NCI-H2227 (cell line): ENCODE results near the gene ABLIM2.

Experiments
- DNase-seq: peaks from one replicate; lab custom pipeline; 2025; ENCODE audit not compliant: unreplicated experiment; lab: John Stamatoyannopoulos, UW

The ABLIM2 gene

GRCh38 chr4:8105306-8106100 is 53.1 kb downstream of the ABLIM2 start:
- peak; percentile 15 for DNase-seq

DNA sequence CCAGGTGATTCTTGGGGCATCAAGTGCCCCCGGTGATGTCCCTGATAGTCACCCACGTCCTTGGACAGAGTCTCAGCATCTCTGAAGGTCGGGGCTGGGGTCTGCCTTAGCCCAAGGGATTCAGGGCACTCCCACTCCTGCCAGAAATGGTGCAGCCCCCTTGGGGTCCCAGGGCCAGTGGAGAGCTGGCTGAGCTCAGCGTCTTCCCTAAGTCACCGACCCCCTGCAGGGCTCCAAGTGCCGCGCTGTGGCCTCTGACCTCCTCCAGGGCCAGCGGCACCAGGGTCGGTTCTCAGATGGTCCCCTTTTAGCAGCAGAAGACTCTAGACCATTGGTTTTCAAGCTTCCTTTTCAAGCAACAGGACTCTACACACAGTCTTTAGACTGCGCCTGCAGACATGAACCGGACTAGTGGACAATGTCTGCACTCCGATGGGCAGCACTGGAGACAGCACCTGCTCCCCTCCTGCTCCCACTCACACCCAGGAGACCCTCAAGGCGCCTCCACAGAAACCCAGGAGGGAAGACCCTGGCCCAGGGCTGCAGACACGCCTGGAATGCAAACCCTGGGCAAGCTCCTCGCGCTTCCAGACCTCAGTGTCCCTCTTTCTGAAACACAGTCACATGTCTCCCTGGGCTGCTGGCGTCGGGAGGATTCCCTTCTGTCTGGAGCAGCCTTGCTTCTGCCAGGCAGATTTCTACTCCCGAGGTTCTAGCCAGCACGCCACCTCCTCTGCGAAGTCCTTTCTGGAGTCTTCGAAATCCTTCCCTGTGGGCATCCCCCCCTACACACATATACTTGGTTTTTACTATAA is 53.9 kb downstream of the ABLIM2 start:
- DNase-seq: no peak

DNA sequence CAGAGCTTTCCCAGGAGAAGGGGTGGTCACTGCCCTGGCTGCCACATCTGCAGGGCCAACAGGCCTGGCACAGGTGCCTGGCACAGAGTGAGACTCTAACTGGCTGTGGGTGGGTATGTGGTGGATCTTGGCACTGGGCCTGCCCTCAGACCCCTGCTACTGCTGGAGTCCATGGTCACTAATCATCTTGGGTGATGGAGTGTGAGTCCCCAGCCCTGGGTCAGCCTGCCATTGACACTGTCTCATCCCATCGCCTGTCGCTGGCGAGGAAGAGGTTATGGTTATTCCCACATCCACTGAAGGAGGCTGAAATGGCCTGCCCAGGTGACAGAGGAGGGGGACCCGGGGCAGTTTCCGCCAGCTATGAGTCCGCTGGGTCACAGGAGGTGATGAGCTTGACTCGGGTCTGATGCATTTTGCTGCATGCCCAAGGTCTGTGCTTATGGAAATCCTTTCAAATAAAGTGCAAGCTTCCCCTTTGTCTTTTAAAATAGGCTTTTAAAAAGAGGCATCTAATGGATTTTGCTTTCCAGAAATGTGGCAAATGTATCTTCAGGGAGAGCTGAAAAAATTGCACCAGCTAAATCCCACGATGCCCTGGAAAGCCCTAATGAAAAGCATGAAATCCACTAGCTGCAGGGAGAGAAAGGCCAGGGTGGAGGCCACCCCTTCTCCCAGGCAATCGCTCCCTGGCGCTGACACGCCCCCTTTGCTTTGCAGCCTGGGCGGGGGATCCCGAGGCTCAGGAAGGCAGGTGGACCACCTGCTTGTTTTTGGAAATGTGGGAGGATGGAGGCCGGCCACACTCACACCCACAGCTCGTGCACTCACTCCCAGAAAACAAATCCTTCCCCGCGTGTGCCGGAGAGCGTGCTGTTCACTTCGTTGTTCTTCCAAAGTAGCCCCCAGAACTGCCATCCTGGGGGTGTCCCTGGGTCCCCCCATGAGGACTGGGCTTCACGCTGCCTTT is 54.9 kb downstream of the ABLIM2 start:
- DNase-seq: no peak

DNA sequence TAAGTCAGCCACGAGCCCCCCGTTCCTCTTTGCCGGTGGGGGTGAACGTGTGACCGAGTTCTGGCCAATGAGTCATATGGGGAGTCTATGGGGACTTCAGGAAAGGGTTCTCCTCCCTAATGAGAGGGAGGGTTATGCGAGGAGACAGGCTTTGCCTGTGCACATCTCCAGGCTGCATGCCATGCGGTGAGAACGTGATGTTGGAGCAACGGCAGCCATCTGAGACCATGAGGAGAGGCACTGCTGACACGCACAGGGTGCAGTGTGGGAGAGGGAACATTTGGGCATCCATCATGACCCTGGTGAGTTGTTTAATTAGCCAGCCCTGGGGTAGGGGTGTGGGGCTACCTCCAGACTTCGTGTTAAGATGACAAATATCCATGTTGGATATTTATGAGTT is 55.8 kb downstream of the ABLIM2 start:
- DNase-seq: no peak

DNA sequence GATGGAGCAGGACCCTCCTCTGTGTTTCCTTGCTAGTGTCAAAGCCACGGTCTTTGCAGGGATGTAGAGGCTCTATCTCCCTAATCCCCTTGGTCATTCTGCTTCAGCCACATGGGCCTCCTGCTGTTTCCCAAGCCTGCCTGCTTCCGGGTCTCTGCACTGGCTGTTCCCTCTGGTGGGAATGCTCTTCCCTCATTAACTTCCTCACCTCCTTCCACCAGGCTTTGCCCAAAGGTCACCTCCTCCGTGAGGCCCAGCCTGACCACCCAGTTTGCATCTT is 56.6 kb downstream of the ABLIM2 start:
- no peak for DNase-seq

DNA sequence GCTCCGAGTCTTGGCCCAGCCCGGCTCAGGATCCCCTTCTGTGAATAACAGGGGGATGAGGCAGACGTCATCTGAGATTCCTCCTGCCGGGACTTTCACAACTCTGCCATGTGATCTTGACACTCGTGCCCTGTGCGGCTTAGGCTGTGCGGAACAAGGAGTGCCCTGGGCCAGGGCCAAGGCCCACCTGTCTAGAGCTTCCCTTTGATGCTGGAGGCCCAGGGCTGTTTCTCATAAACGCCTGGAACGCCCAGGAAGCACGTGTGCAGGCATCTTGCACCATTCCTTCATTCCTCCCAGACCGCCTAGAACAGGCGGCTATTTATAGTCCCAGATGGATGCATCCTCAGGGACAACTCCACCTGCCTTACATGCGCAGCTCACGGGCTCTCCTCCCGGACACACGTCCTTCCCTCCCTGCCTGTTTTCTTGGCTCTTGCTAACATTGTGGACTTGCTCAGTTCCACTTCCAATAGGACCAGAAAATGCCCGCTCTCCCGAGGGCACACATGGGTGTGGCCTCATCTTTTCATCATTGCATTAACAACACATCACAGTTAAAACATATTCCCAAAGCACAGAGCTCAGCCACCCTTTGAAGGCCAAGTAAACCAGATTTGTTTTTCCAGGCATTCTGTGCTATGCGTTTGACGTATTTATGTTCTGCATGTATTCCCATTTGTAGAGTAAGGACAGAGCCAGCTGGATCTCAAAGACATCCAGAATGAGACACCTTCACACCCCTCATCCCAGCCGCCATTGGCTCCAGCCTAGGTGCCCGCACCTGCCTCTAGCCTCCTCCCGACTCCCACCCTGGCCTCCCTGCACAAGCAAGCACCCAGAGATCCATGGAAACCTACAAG is 57.2 kb downstream of the ABLIM2 start:
- DNase-seq: no peak

DNA sequence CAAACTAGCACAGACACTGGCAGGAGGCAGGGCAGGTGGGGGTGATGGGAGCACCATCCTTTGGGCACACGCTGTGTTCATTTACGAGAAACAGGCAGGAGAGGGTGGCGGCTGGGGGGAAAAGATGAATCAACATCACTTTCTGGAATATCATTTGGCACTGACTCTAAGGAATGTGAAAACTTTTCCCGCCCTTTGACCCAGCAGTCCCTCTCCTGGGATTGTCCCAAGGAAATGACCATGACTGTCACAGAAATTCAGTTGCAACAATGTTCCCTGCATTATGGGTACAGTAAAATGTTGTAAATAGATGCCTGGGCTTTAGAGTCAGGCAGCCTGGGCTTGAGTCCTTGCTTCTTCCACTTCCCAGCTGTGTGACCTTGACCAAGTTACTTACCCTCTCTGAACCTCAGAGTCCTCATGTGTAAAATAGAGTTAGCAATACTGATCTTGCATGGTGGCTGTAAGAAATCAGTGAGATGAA is 58.6 kb downstream of the ABLIM2 start:
- DNase-seq: no peak

DNA sequence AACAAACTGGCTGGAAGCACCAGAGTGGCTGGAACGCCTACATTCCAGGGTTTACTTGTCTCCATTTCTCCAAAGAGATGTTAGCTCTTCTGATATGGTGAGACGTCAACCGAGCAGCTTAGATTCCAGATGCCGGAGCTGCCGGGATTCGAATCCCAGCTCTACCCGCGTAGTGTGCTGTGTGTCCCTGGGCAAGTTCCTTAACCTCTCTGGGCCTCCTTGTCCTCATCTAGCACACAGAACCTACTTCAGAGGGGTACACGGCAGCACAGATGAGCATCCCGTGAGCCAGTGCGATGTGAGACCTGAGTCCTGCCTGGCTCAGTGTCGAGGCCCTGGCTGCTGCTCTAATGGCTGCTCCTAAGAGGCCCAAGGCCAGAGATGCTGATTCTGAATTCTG is 60.1 kb downstream of the ABLIM2 start:
- DNase-seq: no peak

- no peak for DNase-seq
These were observed 60.8 kb downstream of the ABLIM2 start for GRCh38 chr4:8097721-8098345.

DNA sequence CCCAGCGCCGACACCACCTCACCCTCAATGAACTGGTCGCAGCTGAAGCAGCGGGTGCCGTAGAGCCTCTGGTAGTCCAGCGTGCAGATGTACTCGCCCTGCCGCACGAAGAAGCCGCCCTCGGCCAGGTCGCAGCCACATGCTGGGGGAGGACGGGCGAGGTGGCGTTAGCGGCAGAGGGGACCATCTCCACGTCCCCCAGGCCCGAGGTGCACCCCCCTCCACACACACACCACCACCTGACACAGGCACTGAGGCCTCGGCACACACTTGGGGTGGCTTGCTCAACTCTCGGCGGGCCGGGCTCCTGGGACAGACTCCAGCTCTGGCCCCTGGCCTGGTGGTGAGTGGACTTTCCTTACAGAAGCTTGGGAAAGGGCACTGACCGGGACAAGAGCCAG is 61.5 kb downstream of the ABLIM2 start:
- no peak for DNase-seq

DNA sequence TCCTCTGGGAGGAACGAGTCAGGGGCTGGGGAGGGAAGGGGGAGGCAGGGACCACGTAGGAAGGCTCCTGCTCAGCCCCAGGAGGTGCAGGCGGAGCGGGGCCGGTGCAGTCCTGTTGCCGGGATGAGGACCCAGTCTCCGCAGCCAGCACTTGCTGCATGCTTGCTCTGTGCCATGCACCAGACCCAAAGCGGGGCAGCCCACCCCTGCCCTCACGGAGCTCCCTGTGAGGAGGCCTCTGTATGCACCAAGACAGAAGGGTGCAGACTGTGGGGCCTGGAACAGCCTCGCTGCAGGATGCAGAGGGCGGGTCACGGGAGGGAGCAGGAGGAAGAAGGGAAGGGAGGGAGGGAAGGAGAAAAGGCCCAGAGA is 61.9 kb downstream of the ABLIM2 start:
- no peak for DNase-seq

GRCh38 chr4:8095956-8096689 is 62.5 kb downstream of the ABLIM2 start:
- DNase-seq: no peak

- DNase-seq: no peak
These were observed 64.9 kb downstream of the ABLIM2 start for GRCh38 chr4:8093587-8094274.

- no peak for DNase-seq
These were observed 66.3 kb downstream of the ABLIM2 start for GRCh38 chr4:8092282-8092681.

DNA sequence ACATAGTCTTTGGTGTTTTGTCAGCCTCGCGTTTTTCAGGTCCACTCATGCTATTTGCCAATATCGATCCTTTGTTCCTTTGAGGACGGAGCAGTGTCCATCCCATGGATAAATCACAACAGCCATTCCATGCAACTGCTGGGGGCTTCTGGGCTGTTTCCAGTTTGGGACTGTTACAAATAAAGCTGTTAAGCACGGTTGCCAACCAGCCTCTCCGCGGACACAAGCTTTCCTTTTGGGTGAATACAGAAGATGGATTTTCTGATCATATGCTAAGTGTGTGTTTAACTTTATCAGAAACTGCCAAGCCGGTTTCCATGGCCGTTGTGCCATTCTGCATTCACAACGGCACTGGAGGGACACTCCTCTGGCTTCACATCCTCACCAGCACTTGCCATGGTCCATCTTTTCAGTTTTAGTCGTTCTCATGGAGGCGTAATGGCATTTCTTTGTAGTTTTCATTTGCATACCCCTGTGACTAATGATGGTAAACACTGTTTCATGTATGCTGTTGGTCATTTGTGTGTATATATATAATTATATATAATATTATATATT is 67.8 kb downstream of the ABLIM2 start:
- no peak for DNase-seq

DNA sequence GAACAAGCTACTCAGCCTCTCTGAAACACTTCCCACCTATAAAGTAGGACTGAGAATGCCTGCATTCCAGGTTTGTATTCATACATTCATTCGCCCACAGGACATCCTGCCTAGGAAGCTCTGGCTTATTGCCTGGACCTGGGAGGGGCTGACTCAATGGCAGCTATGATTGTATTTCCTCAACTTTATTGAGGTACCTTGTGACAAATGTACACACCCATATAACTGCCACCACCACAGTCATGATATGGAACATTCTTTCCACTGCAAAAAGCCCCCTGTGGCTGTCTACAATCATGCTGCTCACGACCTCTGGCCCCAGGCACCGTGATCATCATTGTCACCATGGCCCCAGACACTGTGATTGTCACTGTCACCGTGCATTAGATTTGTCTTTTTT is 68.3 kb downstream of the ABLIM2 start:
- DNase-seq: no peak

DNA sequence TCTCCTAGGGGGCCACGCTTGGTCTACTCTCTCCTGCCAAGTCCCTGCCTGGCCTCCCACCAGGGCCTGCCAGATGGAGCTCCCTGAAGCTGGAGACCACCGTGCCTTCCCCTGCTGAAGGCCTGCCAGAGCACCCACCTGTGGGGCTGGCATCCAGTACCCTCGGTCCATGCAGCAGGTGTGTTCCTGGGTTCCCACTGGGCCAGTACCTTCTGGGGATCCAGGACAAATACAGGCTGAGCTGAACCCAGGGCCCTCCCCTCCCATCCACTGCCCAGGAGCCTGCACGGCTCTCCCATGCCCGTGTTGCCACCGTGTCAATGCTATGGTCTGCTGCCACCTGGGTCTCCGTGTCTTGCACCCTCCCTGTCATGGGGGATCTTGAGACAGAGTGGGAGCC is 68.8 kb downstream of the ABLIM2 start:
- DNase-seq: no peak

GRCh38 chr4:8088966-8089491 is 69.6 kb downstream of the ABLIM2 start:
- no peak for DNase-seq
